Measurements from ENCODE around the gene CDCA7L. TPM values are rescaled to one million over a fixed set of nuclear protein-coding genes. Genes with fewer than 3 reads are reported as not detected.

Gene CDCA7L
- polyA plus RNA-seq, 1 experiment = 34.0 TPM

GRCh38 chr7:21908746-21909145, 37.0 kb downstream of the CDCA7L start:
- TF ChIP-seq, protein P1, sequence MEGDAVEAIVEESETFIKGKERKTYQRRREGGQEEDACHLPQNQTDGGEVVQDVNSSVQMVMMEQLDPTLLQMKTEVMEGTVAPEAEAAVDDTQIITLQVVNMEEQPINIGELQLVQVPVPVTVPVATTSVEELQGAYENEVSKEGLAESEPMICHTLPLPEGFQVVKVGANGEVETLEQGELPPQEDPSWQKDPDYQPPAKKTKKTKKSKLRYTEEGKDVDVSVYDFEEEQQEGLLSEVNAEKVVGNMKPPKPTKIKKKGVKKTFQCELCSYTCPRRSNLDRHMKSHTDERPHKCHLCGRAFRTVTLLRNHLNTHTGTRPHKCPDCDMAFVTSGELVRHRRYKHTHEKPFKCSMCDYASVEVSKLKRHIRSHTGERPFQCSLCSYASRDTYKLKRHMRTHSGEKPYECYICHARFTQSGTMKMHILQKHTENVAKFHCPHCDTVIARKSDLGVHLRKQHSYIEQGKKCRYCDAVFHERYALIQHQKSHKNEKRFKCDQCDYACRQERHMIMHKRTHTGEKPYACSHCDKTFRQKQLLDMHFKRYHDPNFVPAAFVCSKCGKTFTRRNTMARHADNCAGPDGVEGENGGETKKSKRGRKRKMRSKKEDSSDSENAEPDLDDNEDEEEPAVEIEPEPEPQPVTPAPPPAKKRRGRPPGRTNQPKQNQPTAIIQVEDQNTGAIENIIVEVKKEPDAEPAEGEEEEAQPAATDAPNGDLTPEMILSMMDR (IDR thresholded peaks at IDR 0.05; ENCODE audit: insufficient read depth, low read depth, low read length) = no peak
- ChIA-PET CTCF (no interaction called here), POLR2A (no interaction called here)
- no peak for DNase-seq (ENCODE audit: low read depth)
- H3K27me3 ChIP-seq (ENCODE audit: control insufficient read depth, insufficient read depth, low read length) = no peaks in the 10 kb centered on the region
- peaks cover 7% of the 10 kb centered on the region for H3K36me3 ChIP-seq (ENCODE audit: control insufficient read depth, insufficient read depth, low read length)
- no peak overlapping the region for H3K4me3 ChIP-seq (ENCODE audit: low read depth, low read length)

DNA sequence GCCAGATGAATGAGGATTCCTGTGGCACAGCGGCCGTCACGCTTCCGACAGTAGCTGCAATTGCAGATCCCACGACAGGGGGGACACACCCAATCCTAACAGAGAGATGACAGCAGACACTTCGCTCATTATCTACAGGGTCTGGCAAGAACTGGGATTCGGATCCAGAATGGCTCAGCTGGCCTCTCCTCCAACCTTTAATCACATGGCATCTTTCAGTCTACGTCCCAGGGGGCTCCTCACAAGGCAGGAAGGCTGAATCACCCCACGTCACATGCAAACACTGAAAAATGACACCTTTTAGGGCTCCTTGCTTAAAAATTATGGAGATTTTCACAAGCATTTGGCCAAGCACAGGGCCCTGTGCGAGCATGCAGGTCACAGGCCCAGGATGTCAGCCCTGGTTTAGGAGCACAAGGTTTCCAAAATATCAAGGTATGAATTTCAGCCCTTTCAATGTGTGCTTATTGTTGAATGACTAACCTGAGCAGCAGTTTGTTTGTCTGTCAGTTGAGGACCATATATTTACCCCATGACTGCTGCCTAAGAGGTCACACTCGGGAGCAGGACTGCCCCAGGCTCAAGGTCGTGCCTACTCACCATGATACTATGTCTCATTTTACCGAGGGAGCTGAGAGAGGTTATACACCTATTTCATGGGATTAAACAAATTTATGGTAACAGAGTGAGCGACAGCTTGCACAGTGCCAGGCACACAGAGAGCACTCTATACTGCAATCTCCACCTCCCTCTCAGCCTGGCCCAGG, 42.5 kb downstream of the CDCA7L start:
- Histone ChIP-seq H3K36me3 (ENCODE audit: control insufficient read depth, insufficient read depth, low read length) (peaks cover 11% of the 10 kb centered on the region), H3K27me3 (ENCODE audit: control insufficient read depth, insufficient read depth, low read length) (no peaks in the 10 kb centered on the region), H3K4me3 (ENCODE audit: low read depth, low read length) (no peak overlapping the region)
- no peak for DNase-seq (ENCODE audit: low read depth)
- ChIA-PET CTCF (interaction anchor here (1.6 kb wide), 1 partner anchor 10 kb away, joined by 4 read pairs; no protein-coding TSS in a partner anchor), POLR2A (no interaction called here)
- TF ChIP-seq, protein P1 (IDR thresholded peaks at IDR 0.05; ENCODE audit: insufficient read depth, low read depth, low read length) = no peak

- TF ChIP-seq, protein P1 (IDR thresholded peaks at IDR 0.05; ENCODE audit: insufficient read depth, low read depth, low read length) = no peak
- H3K4me3 ChIP-seq (ENCODE audit: low read depth, low read length) = no peak overlapping the region
- POLR2A ChIA-PET = no interaction called here
- peaks cover 9% of the 10 kb centered on the region for H3K36me3 ChIP-seq (ENCODE audit: control insufficient read depth, insufficient read depth, low read length)
- no peaks in the 10 kb centered on the region for H3K27me3 ChIP-seq (ENCODE audit: control insufficient read depth, insufficient read depth, low read length)
- CTCF ChIA-PET = no interaction called here
- DNase-seq (ENCODE audit: low read depth) = peak; percentile 11
Measured at GRCh38 chr7:21902240-21902639, 43.5 kb downstream of the CDCA7L start.

DNA sequence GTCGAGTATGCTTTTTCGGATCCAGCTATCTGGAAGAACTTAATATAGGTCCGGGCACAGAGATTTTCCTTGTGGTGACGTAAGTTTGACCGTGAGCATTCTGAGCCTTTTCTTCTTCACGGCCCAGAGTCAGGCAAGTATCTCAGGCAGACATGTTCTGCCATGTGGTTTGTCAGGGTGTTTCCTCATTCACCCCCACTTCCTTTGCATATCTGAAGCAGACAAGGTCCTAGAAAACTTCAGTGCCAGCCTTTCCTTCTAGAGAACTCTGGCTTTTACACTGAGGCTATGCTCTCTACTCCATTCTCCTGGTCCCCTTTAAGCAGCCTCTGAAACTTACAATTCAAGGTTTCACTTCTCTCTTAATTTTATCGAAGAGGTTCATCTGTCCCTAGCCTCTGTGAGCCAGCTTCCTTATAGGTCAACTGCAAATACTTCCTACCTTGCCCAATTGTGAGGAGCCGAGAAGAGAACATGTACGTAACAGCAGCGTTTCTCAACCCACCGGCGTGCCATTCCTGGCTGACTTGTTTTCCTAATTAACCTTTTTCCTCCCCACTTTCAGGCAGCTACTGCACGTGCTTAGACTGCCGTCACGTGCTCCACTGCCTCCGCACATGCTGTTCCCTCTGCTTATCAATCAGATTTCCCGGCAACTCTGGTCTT, 47.3 kb downstream of the CDCA7L start:
- peaks cover 4% of the 10 kb centered on the region for H3K36me3 ChIP-seq (ENCODE audit: control insufficient read depth, insufficient read depth, low read length)
- ChIA-PET POLR2A (no interaction called here), CTCF (no interaction called here)
- H3K4me3 ChIP-seq (ENCODE audit: low read depth, low read length) = no peak overlapping the region
- TF ChIP-seq, protein P1 (IDR thresholded peaks at IDR 0.05; ENCODE audit: insufficient read depth, low read depth, low read length) = no peak
- no peaks in the 10 kb centered on the region for H3K27me3 ChIP-seq (ENCODE audit: control insufficient read depth, insufficient read depth, low read length)
- no peak for DNase-seq (ENCODE audit: low read depth)

DNA sequence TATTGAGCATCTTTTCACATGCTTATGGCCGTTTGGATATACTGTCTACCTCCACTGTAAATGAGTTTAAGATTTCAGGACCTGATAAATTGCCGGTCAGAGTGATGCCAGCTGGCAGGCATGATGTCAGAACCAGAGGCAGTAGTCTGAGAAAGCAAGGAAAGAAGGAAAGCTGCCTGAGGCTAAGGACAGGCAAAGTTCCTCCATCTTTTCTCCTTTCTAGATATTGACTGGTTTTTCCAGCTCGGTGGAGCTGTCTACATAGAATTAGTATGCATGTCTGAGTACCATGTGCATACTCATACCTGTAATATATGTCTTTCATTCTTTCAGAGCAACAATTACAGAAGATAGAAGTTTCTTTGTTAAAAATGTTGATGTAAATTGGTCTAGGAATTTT, 52.3 kb downstream of the CDCA7L start:
- ChIA-PET CTCF (interaction anchor here (1.4 kb wide), 1 partner anchor 11 kb away, joined by 4 read pairs; no protein-coding TSS in a partner anchor), POLR2A (no interaction called here)
- no peaks in the 10 kb centered on the region; the same call in 1 of the 2 replicates for H3K36me3 ChIP-seq (ENCODE audit: control insufficient read depth, insufficient read depth, low read length)
- H3K4me3 ChIP-seq (ENCODE audit: low read depth, low read length) = no peak overlapping the region
- H3K27me3 ChIP-seq (ENCODE audit: control insufficient read depth, insufficient read depth, low read length) = no peaks in the 10 kb centered on the region
- TF ChIP-seq, protein P1 (IDR thresholded peaks at IDR 0.05; ENCODE audit: insufficient read depth, low read depth, low read length) = no peak
- no peak for DNase-seq (ENCODE audit: low read depth)

Data from BJ (cell line).